Mesothelial cell of epicardium (in vitro differentiated cells): Measurements from ENCODE around the gene TAF11L2. TPM values are rescaled to one million over a fixed set of nuclear protein-coding genes. Genes with fewer than 3 reads are reported as not detected.
A peak's percentile ranks its signal among the peaks of the same experiment; 100 is the strongest.
"Not testable (repeated sequence)": the region's sequence is repeated elsewhere in the genome, so short reads cannot be mapped to it uniquely, and the experiment has no call there.

Experiments
- DNase-seq, 2 experiments: peaks; one replicate each; pipeline ENCODE4 v3.0.0; 2021; ENCODE audit warnings: low spot score in 2 of 2; ENCODE audit not compliant: unreplicated experiment in 2 of 2
- H3K27ac Mint-ChIP-seq: 2 replicates; pipeline ENCODE4 v1.8.0; 2021; ENCODE audit warnings: mixed read lengths
- H3K27me3 Mint-ChIP-seq: 2 replicates; pipeline ENCODE4 v1.8.0; 2021; ENCODE audit warnings: low read depth, mixed read lengths
- H3K36me3 Mint-ChIP-seq: 2 replicates; pipeline ENCODE4 v1.8.0; 2021; ENCODE audit warnings: mixed read lengths
- H3K4me1 Mint-ChIP-seq: 2 replicates; pipeline ENCODE4 v1.8.0; 2021; ENCODE audit warnings: mixed read lengths
- H3K4me3 Mint-ChIP-seq: 2 replicates; pipeline ENCODE4 v1.8.0; 2021; ENCODE audit warnings: mild to moderate bottlenecking, moderate library complexity, mixed read lengths
- H3K9me3 Mint-ChIP-seq: 2 replicates; pipeline ENCODE4 v1.8.0; 2021; ENCODE audit warnings: mixed read lengths
- CTCF ChIP-seq: fragments of 200-600 bp; sonication (generic); IDR thresholded peaks from one replicate; pipeline ENCODE4 v1.5.0; 2021; ENCODE audit warnings: antibody characterized with exemption; ENCODE audit not compliant: unreplicated experiment
- total RNA-seq: library from RNA; stranded (reverse); gene quantifications from 3 replicates; pipeline ENCODE4 v1.2.1, GENCODE V29; 2021

Gene TAF11L2
- total RNA-seq, 1 donor from 2014 or later = not detected

- no peaks in the 10 kb centered on the region for H3K9me3 Mint-ChIP-seq
- H3K27ac Mint-ChIP-seq = no peak overlapping the region
- peaks cover 3% of the 10 kb centered on the region for H3K27me3 Mint-ChIP-seq
- no peaks in the 10 kb centered on the region for H3K36me3 Mint-ChIP-seq
- no peak for TF ChIP-seq CTCF
- no peak for DNase-seq
- no peak overlapping the region for H3K4me3 Mint-ChIP-seq
- H3K4me1 Mint-ChIP-seq = peaks cover 7% of the 10 kb centered on the region
Measured at GRCh38 chr5:17487174-17487512, 10.9 kb upstream of the TAF11L2 start.

- not testable (repeated sequence) for H3K27ac Mint-ChIP-seq, H3K36me3 Mint-ChIP-seq, H3K27me3 Mint-ChIP-seq, H3K4me1 Mint-ChIP-seq, DNase-seq, H3K4me3 Mint-ChIP-seq
- H3K9me3 Mint-ChIP-seq = peaks cover 12% of the 10 kb centered on the region
Measured at GRCh38 chr5:17491257-17491656, 6.8 kb upstream of the TAF11L2 start.

DNA sequence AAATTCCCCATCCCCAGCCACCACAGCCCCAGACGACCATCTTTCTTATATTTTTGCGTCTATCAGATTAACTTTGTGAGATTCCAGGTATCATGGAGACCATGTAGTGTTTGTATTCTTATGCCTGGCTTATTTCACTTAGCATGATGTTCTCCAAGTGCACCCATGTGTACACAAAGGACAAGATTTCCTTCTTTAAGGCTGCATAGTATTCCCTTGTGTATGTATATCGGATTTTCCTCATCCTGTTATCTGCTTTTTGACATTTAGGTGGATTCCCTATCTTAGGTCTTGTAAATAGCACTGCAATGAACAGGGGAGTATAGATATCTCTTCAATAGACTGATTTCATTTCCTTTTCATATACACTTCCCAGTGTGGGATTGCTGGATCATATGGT, 5.3 kb upstream of the TAF11L2 start:
- Mint-ChIP-seq H3K27me3 (peaks cover 3% of the 10 kb centered on the region), H3K27ac (no peak overlapping the region), H3K4me1 (peaks cover 4% of the 10 kb centered on the region), H3K9me3 (peaks cover 12% of the 10 kb centered on the region), H3K4me3 (no peak overlapping the region), H3K36me3 (no peaks in the 10 kb centered on the region)
- no peak for DNase-seq
- no peak for TF ChIP-seq CTCF

DNA sequence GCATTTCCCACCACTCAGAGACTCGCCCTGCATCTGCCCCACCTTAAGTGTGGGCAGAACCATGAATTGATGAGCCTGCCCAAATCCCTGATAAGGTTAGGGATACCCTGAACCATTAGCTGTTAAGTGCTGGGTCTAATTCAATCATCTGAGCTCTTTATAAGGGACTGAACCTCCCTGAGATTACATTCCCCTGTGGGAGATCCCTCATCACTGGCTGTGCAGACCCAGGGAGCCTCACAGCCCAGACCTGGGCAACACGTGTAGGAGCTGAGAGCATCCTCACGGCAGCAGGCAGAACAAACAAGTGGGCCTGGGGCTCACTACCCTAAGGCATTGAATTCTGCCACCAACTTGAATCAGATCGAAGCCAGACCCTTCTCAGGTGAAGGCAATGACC, 585 bp upstream of the TAF11L2 start:
- TF ChIP-seq CTCF = no peak
- no peaks in the 10 kb centered on the region for H3K27me3 Mint-ChIP-seq
- H3K4me3 Mint-ChIP-seq = no peak overlapping the region
- no peak for DNase-seq
- H3K36me3 Mint-ChIP-seq = no peaks in the 10 kb centered on the region
- peaks cover 4% of the 10 kb centered on the region for H3K4me1 Mint-ChIP-seq
- H3K9me3 Mint-ChIP-seq = peaks cover 15% of the 10 kb centered on the region
- no peak overlapping the region for H3K27ac Mint-ChIP-seq

DNA sequence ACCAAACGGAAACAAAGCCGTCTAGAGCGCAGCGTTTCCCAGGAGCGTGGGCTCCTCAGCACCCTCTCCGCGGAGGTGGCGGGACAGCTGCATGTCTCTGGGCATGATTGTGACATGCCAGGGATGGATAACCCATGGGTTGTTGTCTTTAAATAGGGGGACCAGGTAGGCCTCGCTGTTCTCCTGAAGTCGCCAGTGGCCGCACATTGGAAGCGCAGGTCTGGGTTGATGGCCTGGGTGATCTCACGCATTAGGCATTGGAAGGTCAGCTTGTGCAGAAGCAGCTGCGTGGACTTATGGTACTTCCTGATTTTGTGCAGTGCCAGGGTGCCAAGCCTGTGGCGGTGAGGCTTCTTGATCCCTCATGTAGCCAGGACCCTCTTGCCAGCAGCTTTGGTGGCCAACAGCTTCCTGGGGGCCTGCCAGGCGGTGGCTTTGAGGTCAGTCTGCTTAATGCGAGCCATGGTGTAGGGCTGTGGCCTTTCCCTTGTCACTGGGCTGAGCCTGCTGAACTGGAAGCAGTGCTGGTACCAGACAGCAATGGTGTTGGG, 13.8 kb downstream of the TAF11L2 start:
- TF ChIP-seq CTCF = no peak
- H3K9me3 Mint-ChIP-seq = no peaks in the 10 kb centered on the region
- no peak overlapping the region for H3K27ac Mint-ChIP-seq
- DNase-seq = no peak
- H3K36me3 Mint-ChIP-seq = no peaks in the 10 kb centered on the region
- H3K4me1 Mint-ChIP-seq = peaks cover 8% of the 10 kb centered on the region
- H3K4me3 Mint-ChIP-seq = no peak overlapping the region
- peaks cover 4% of the 10 kb centered on the region for H3K27me3 Mint-ChIP-seq

DNA sequence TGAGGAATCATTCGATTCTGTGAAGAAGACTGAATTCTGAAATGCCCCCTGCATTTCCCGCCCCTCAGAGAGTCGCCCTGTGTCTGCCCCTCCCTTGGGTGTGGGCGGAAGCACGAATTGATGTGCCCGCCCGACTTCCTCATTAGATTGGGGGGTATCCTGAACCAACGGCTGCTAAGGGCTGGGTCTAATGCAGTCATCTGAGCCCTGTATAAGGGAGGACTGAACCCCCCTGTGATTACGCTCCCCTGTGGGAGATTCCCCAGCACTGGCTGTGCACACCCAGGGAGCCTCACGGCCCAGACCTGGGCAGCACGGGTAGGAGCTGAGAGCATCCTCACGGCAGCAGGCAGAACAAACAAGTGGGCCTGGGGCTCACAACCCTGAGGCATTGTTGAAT, 19.5 kb downstream of the TAF11L2 start:
- not testable (repeated sequence) for H3K4me3 Mint-ChIP-seq, H3K27me3 Mint-ChIP-seq, H3K4me1 Mint-ChIP-seq, DNase-seq, H3K27ac Mint-ChIP-seq, H3K36me3 Mint-ChIP-seq, H3K9me3 Mint-ChIP-seq

DNA sequence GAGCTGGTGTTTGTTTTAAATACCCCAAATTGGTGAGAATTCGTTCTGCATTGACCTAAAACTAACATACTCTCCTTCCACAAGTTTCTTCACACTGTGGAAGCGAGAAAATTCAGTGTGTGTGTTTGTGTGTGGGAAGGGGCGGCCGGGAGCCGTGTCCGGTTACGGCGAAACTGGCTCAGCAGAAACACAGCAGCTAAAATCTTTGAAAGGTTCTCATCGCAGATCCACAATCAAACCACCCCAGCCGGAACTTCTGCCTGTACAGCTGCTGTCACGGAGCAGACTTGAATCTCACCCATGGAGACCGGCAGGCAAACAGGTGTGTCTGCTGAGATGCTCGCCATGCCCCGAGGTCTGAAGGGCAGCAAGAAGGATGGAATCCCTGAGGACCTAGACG, 20.0 kb downstream of the TAF11L2 start, which contains the start of gene TAF11L3:
Gene TAF11L3 (plus strand): TSS at position 301 of the 400 bp plus-strand sequence.
- not testable (repeated sequence) for H3K27ac Mint-ChIP-seq, H3K4me3 Mint-ChIP-seq, DNase-seq, H3K36me3 Mint-ChIP-seq, H3K9me3 Mint-ChIP-seq, H3K4me1 Mint-ChIP-seq, H3K27me3 Mint-ChIP-seq

- DNase-seq, H3K4me1 Mint-ChIP-seq, H3K27me3 Mint-ChIP-seq, H3K9me3 Mint-ChIP-seq, H3K27ac Mint-ChIP-seq, H3K4me3 Mint-ChIP-seq, H3K36me3 Mint-ChIP-seq: not testable (repeated sequence)
Measured at GRCh38 chr5:17519508-17519907, 21.5 kb downstream of the TAF11L2 start.

- H3K27me3 Mint-ChIP-seq, H3K27ac Mint-ChIP-seq, H3K9me3 Mint-ChIP-seq, H3K4me3 Mint-ChIP-seq, DNase-seq, H3K36me3 Mint-ChIP-seq, H3K4me1 Mint-ChIP-seq: not testable (repeated sequence)
Measured at GRCh38 chr5:17521501-17521900, 23.5 kb downstream of the TAF11L2 start, which contains the start of gene TAF11L4. TAF11L4 (plus strand) TSS chr5:17521801.

GRCh38 chr5:17524935-17525334, 26.9 kb downstream of the TAF11L2 start, which contains the start of gene TAF11L5:
TAF11L5 (plus strand) TSS chr5:17525235.
- H3K36me3 Mint-ChIP-seq, DNase-seq, H3K4me1 Mint-ChIP-seq, H3K27ac Mint-ChIP-seq, H3K4me3 Mint-ChIP-seq, H3K27me3 Mint-ChIP-seq, H3K9me3 Mint-ChIP-seq: not testable (repeated sequence)

- not testable (repeated sequence) for H3K27ac Mint-ChIP-seq, H3K27me3 Mint-ChIP-seq, H3K4me3 Mint-ChIP-seq, H3K9me3 Mint-ChIP-seq, H3K36me3 Mint-ChIP-seq, H3K4me1 Mint-ChIP-seq
- peak; percentile 46 to 57 for DNase-seq
Measured at GRCh38 chr5:17526504-17526903, 28.5 kb downstream of the TAF11L2 start.
